Astrocyte (in vitro differentiated cells and primary cell): Measurements from ENCODE around the gene MAPKBP1. TPM values are rescaled to one million over a fixed set of nuclear protein-coding genes. Genes with fewer than 3 reads are reported as not detected.
A peak's percentile ranks its signal among the peaks of the same experiment; 100 is the strongest.

Experiments
- DNase-seq: peaks from one replicate; pipeline ENCODE4 v3.0.0-alpha.2; 2010; ENCODE audit warnings: low read depth
- FAIRE-seq: peaks from 2 replicates; lab custom pipeline; 2011; peaks lifted over from hg19 to GRCh38; lab: Jason Lieb, UNC
- H2AFZ ChIP-seq: 2 replicates; pipeline ENCODE4 v1.6.0; 2012; ENCODE audit warnings: low read depth, low read length, inconsistent platforms
- H3K27ac ChIP-seq: 2 replicates; pipeline ENCODE4 v1.5.1; 2011; ENCODE audit warnings: low read depth, low read length, inconsistent platforms
- H3K27me3 ChIP-seq: 2 replicates; pipeline ENCODE4 v1.6.0; 2011; ENCODE audit warnings: low read length, inconsistent platforms; ENCODE audit not compliant: insufficient read depth
- H3K36me3 ChIP-seq: 2 replicates; pipeline ENCODE4 v1.5.1; 2011; ENCODE audit warnings: low read length, inconsistent platforms; ENCODE audit not compliant: insufficient read depth
- H3K4me1 ChIP-seq: 2 replicates; pipeline ENCODE4 v1.5.1; 2011; ENCODE audit warnings: low read length, inconsistent platforms; ENCODE audit not compliant: insufficient read depth
- H3K4me2 ChIP-seq: 2 replicates; pipeline ENCODE4 v1.6.0; 2012; ENCODE audit warnings: low read length, inconsistent platforms
- H3K4me3 ChIP-seq: 2 replicates; pipeline ENCODE4 v1.5.1; 2011; ENCODE audit warnings: low read depth, mild to moderate bottlenecking, low read length, inconsistent platforms; ENCODE audit not compliant: insufficient read depth
- H3K79me2 ChIP-seq: 2 replicates; pipeline ENCODE4 v1.6.0; 2012; ENCODE audit warnings: mild to moderate bottlenecking, low read length, inconsistent platforms; ENCODE audit not compliant: insufficient read depth
- H3K9ac ChIP-seq: 2 replicates; pipeline ENCODE4 v1.6.0; 2012; ENCODE audit warnings: mild to moderate bottlenecking, low read length, inconsistent platforms
- H3K9me3 ChIP-seq: 2 replicates; pipeline ENCODE4 v1.5.1; 2012; ENCODE audit warnings: low read depth, mild to moderate bottlenecking, low read length, inconsistent platforms; ENCODE audit not compliant: insufficient read depth
- H4K20me1 ChIP-seq: 2 replicates; pipeline ENCODE4 v1.6.0; 2012; ENCODE audit warnings: low read length, inconsistent platforms; ENCODE audit not compliant: insufficient read depth
- H3K27ac Mint-ChIP-seq: one replicate; pipeline ENCODE4 v1.8.0; 2021; ENCODE audit warnings: mild to moderate bottlenecking, mixed read lengths; ENCODE audit not compliant: unreplicated experiment
- H3K27me3 Mint-ChIP-seq: one replicate; pipeline ENCODE4 v1.8.0; 2021; ENCODE audit warnings: low read depth, mixed read lengths; ENCODE audit not compliant: unreplicated experiment
- H3K36me3 Mint-ChIP-seq: one replicate; pipeline ENCODE4 v1.8.0; 2021; ENCODE audit warnings: low read depth, mixed read lengths; ENCODE audit not compliant: unreplicated experiment
- H3K4me1 Mint-ChIP-seq: one replicate; pipeline ENCODE4 v1.8.0; 2021; ENCODE audit warnings: low read depth, mixed read lengths; ENCODE audit not compliant: unreplicated experiment
- H3K4me3 Mint-ChIP-seq: one replicate; pipeline ENCODE4 v1.8.0; 2021; ENCODE audit warnings: mild to moderate bottlenecking, moderate library complexity, mixed read lengths; ENCODE audit not compliant: unreplicated experiment
- H3K9me3 Mint-ChIP-seq: one replicate; pipeline ENCODE4 v1.8.0; 2021; ENCODE audit warnings: mild to moderate bottlenecking, mixed read lengths; ENCODE audit not compliant: unreplicated experiment
- EZH2 ChIP-seq: IDR thresholded peaks from 2 replicates; pipeline ENCODE4 v1.6.1; 2012; ENCODE audit warnings: mild to moderate bottlenecking, low read length, inconsistent platforms; ENCODE audit not compliant: insufficient read depth
- total RNA-seq: library from RNA; stranded (reverse); gene quantifications from 2 replicates; pipeline ENCODE4 v1.2.1, GENCODE V29; 2021
- TF ChIP-seq, protein P1 (sequence below): IDR thresholded peaks from 2 replicates; pipeline ENCODE4 v1.5.1; 2011; ENCODE audit warnings: low read depth, mild to moderate bottlenecking, inconsistent platforms, low read length, moderate library complexity; ENCODE audit not compliant: insufficient read depth

Gene MAPKBP1
- total RNA-seq, 1 donor from 2014 or later = 30.8 TPM

DNA sequence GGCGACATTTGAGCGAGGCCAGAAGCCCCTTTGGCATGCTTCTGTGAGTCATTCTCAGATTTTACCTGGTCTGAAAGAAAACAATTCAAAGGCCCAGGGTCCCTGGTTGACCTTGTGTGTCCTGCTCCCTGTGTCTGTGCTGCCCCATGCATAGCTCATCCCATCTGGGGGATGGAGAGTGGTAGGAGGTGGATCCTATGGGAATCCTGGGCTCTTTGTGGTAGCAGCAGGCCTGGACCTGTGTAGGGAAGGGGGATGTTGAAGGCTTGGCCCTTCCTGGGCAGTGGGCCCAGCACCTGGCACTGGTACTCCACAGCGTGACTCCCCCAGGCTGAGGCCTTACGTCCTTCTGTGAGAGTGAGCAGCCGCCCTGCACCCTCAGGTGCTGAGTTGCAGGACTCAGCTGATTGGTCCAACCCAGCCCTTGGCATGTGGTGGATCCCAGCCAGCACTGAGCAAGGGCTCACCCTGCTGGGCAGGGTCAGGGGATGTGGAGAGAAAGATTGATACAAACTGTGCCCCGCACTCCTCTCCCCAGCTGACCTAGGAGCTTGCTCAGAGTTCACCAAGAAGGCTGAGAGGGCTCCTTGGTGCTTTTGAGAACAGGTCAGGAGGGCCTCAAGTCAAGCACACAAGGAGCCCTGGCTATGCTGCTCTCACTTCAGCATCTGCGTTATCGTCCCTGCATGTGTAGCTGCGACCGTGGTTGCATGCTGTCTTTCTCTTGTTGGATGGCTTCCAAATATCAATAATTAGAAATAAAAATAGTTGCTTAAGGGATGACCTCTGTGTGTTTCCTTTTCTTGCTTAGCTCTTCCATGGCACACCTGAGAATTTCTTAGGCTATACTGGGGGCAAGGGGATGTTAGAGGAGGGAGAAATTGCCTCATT, 32.3 kb downstream of the MAPKBP1 start:
- peaks cover 4% of the 10 kb centered on the region for H3K4me1 Mint-ChIP-seq
- no peaks in the 10 kb centered on the region for H3K9me3 Mint-ChIP-seq

DNA sequence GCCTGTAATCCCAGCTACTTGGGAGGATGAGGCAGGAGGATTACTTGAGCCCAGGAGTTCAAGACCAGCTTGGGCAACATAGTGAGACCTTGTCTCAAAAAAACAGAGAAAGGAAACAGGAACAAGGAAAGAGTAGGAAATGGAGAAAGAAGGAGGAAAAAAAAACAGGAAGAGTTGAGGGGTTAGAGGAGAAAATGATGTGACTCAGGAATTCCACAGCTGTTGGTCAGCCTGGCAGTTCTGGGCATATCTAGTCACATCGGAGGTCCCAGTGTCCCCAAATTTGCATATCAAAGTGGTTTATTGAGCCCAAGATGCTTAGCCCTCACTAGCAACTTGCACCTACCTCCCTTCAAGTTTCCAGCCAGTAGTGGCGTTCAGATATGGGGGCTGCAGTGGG, 34.8 kb downstream of the MAPKBP1 start:
- Mint-ChIP-seq H3K4me1 (peaks cover 4% of the 10 kb centered on the region), H3K9me3 (no peaks in the 10 kb centered on the region), H3K27me3 (no peaks in the 10 kb centered on the region), H3K36me3 (peaks cover 15% of the 10 kb centered on the region), H3K27ac (no peak overlapping the region), H3K4me3 (no peak overlapping the region)
- Histone ChIP-seq H4K20me1 (peaks cover 67% of the 10 kb centered on the region), H3K27me3 (no peaks in the 10 kb centered on the region), H3K79me2 (peaks cover 23% of the 10 kb centered on the region), H3K27ac (no peak overlapping the region), H3K4me1 (peaks cover 5% of the 10 kb centered on the region), H2AFZ (no peak overlapping the region), H3K4me2 (peak overlapping the region; percentile 25), H3K36me3 (no peaks in the 10 kb centered on the region), H3K9me3 (no peaks in the 10 kb centered on the region), H3K4me3 (no peak overlapping the region), H3K9ac (no peak overlapping the region)
- FAIRE-seq (no peak), DNase-seq (no peak)
- TF ChIP-seq EZH2 = no peak
- TF ChIP-seq, protein P1, sequence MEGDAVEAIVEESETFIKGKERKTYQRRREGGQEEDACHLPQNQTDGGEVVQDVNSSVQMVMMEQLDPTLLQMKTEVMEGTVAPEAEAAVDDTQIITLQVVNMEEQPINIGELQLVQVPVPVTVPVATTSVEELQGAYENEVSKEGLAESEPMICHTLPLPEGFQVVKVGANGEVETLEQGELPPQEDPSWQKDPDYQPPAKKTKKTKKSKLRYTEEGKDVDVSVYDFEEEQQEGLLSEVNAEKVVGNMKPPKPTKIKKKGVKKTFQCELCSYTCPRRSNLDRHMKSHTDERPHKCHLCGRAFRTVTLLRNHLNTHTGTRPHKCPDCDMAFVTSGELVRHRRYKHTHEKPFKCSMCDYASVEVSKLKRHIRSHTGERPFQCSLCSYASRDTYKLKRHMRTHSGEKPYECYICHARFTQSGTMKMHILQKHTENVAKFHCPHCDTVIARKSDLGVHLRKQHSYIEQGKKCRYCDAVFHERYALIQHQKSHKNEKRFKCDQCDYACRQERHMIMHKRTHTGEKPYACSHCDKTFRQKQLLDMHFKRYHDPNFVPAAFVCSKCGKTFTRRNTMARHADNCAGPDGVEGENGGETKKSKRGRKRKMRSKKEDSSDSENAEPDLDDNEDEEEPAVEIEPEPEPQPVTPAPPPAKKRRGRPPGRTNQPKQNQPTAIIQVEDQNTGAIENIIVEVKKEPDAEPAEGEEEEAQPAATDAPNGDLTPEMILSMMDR = no peak

More for the DNA sequence above, 32.3 kb downstream of the MAPKBP1 start:
- Histone ChIP-seq H2AFZ (no peak overlapping the region), H4K20me1 (peaks cover 49% of the 10 kb centered on the region), H3K4me1 (peaks cover 15% of the 10 kb centered on the region), H3K9ac (no peak overlapping the region), H3K4me3 (no peak overlapping the region), H3K79me2 (peaks cover 23% of the 10 kb centered on the region), H3K4me2 (no peak overlapping the region), H3K27ac (no peak overlapping the region), H3K36me3 (no peaks in the 10 kb centered on the region), H3K27me3 (no peaks in the 10 kb centered on the region), H3K9me3 (no peaks in the 10 kb centered on the region)
- no peak overlapping the region for H3K4me3 Mint-ChIP-seq
- H3K27me3 Mint-ChIP-seq = no peaks in the 10 kb centered on the region
- FAIRE-seq = no peak
- DNase-seq = no peak
- peaks cover 7% of the 10 kb centered on the region for H3K36me3 Mint-ChIP-seq
- TF ChIP-seq, protein P1 = no peak
- H3K27ac Mint-ChIP-seq = no peak overlapping the region
